HepG2 (cell line): ENCODE data around the gene NPHP1. TPM values are rescaled to one million over a fixed set of nuclear protein-coding genes. Genes with fewer than 3 reads are reported as not detected.
A peak's percentile ranks its signal among the peaks of the same experiment; 100 is the strongest.

Experiments
- ATF7 ChIP-seq, 2 experiments: fragments of 450-650 bp in 1 of 2; sonication (generic) in 1 of 2; formaldehyde crosslinking in 1 of 2; IDR thresholded peaks; 2 replicates each; pipeline versions ENCODE4 v1.4.0 to v1.6.1; 2016 to 2020; ENCODE audit warnings: antibody characterized with exemption in 1 of 2, mild to moderate bottlenecking in 1 of 2, missing genetic modification reagents in 1 of 2
- DRAP1 ChIP-seq: IDR thresholded peaks from 2 replicates; pipeline ENCODE4 v1.6.1; 2016; ENCODE audit warnings: missing genetic modification reagents, missing compliant biosample characterization
- FOSL2 ChIP-seq: sonication (generic); formaldehyde crosslinking; IDR thresholded peaks from 2 replicates; pipeline ENCODE4 v1.4.0; 2020; ENCODE audit warnings: missing genetic modification reagents
- FOXJ3 ChIP-seq: sonication (generic); formaldehyde crosslinking; IDR thresholded peaks from 2 replicates; pipeline ENCODE4 v1.4.0; 2020; ENCODE audit warnings: missing genetic modification reagents, mild to moderate bottlenecking, borderline replicate concordance
- FOXM1 ChIP-seq: sonication (generic); formaldehyde crosslinking; IDR thresholded peaks from 2 replicates; pipeline ENCODE4 v1.5.0; 2020; ENCODE audit warnings: missing genetic modification reagents
- GATA4 ChIP-seq: sonication (generic); IDR thresholded peaks from 2 replicates; pipeline ENCODE4 v1.6.1; 2016; ENCODE audit warnings: antibody characterized with exemption, low read depth, borderline replicate concordance
- GATAD2A ChIP-seq: IDR thresholded peaks from 2 replicates; pipeline ENCODE4 v1.6.1; 2016
- ISL2 ChIP-seq: sonication (generic); formaldehyde crosslinking; IDR thresholded peaks from 2 replicates; pipeline ENCODE4 v1.5.0; 2020; ENCODE audit warnings: missing genetic modification reagents
- KLF15 ChIP-seq: sonication (generic); formaldehyde crosslinking; IDR thresholded peaks from 2 replicates; pipeline ENCODE4 v1.8.1; 2023; ENCODE audit warnings: borderline replicate concordance, mild to moderate bottlenecking, inconsistent platforms, missing genetic modification reagents, mixed read lengths
- LCORL ChIP-seq, 2 experiments: fragments of 450-650 bp in 1 of 2; sonication (generic) in 1 of 2; formaldehyde crosslinking in 1 of 2; IDR thresholded peaks; 2 replicates each; pipeline versions ENCODE4 v1.5.0 to v1.6.1; 2017 to 2020; ENCODE audit warnings: antibody characterized with exemption in 1 of 2, missing genetic modification reagents in 1 of 2
- MTF2 ChIP-seq: sonication (generic); formaldehyde crosslinking; IDR thresholded peaks from 2 replicates; pipeline ENCODE4 v1.5.0; 2020; ENCODE audit warnings: missing genetic modification reagents, borderline replicate concordance
- MYC ChIP-seq: sonication (generic); formaldehyde crosslinking; IDR thresholded peaks from 2 replicates; pipeline ENCODE4 v1.9.0; 2021; ENCODE audit warnings: missing genetic modification reagents, borderline replicate concordance
- PCBP1 ChIP-seq: fragments of 200-400 bp; formaldehyde crosslinking; IDR thresholded peaks from 2 replicates; pipeline ENCODE4 v1.6.1; 2017; ENCODE audit warnings: mild to moderate bottlenecking, low read depth, low read length, borderline replicate concordance
- POGZ ChIP-seq: sonication (generic); formaldehyde crosslinking; IDR thresholded peaks from 2 replicates; pipeline ENCODE4 v1.4.0; 2020; ENCODE audit warnings: mild to moderate bottlenecking, missing genetic modification reagents
- RBM39 ChIP-seq: fragments of 200-400 bp; formaldehyde crosslinking; IDR thresholded peaks from one replicate; pipeline ENCODE4 v1.6.1; 2018; ENCODE audit warnings: antibody characterized with exemption, mild to moderate bottlenecking, low read depth, low read length; ENCODE audit not compliant: poor library complexity, severe bottlenecking
- RXRB ChIP-seq: IDR thresholded peaks from 2 replicates; pipeline ENCODE4 v1.6.1; 2016; ENCODE audit warnings: borderline replicate concordance, missing genetic modification reagents, missing compliant biosample characterization
- ZBTB25 ChIP-seq: IDR thresholded peaks from 2 replicates; pipeline ENCODE4 v1.6.1; 2018; ENCODE audit warnings: missing genetic modification reagents
- ZNF264 ChIP-seq: sonication (generic); formaldehyde crosslinking; IDR thresholded peaks from 2 replicates; pipeline ENCODE4 v1.4.0; 2020; ENCODE audit warnings: missing genetic modification reagents
- ZNF44 ChIP-seq: sonication (generic); formaldehyde crosslinking; IDR thresholded peaks from 2 replicates; pipeline ENCODE4 v1.5.1; 2020; ENCODE audit warnings: mild to moderate bottlenecking, missing genetic modification reagents
- ZNF460 ChIP-seq: sonication (generic); formaldehyde crosslinking; IDR thresholded peaks from 2 replicates; pipeline ENCODE4 v1.5.1; 2020; ENCODE audit warnings: missing genetic modification reagents, mild to moderate bottlenecking, borderline replicate concordance
- ZNF589 ChIP-seq: sonication (generic); formaldehyde crosslinking; conservative IDR thresholded peaks from 2 replicates; pipeline ENCODE4 v1.8.0; 2022; ENCODE audit warnings: mild to moderate bottlenecking, moderate library complexity, missing genetic modification reagents
- ZNF615 ChIP-seq: sonication (generic); formaldehyde crosslinking; IDR thresholded peaks from 2 replicates; pipeline ENCODE4 v1.5.0; 2020; ENCODE audit warnings: mild to moderate bottlenecking, missing genetic modification reagents, borderline replicate concordance
- ZNF777 ChIP-seq: sonication (generic); formaldehyde crosslinking; IDR thresholded peaks from 2 replicates; pipeline ENCODE4 v1.4.0; 2020; ENCODE audit warnings: missing genetic modification reagents
- polyA plus RNA-seq, 8 experiments: library from polyadenylated mRNA; depleted of rRNA in 3 of 8; stranded (reverse) in 7 of 8; unstranded in 1 of 8; fragments of >200 nt; fragmentation: Illumina TruSeq in 4 of 8; extraction: Trizol in 4 of 8; gene quantifications; 2 replicates each; pipeline versions ENCODE4 v1.2.1 to v1.2.3, GENCODE V29; 2011 to 2016; ENCODE audit warnings: low read depth in 4 of 8, missing spikeins in 1 of 8, mixed read lengths in 1 of 8; ENCODE audit not compliant: insufficient read depth in 1 of 8
- total RNA-seq, 5 experiments: library from RNA; depleted of rRNA; stranded (reverse); fragments of >200 nt; fragmentation: Illumina TruSeq; extraction: Trizol; gene quantifications; 2 replicates each; pipeline ENCODE4 v1.2.3, GENCODE V29; 2016; ENCODE audit warnings: low read depth in 1 of 5
- TF ChIP-seq, protein P1 (sequence below): IDR thresholded peaks from 2 replicates; pipeline ENCODE4 v1.6.1; 2016; ENCODE audit warnings: low read depth
- TF ChIP-seq, protein P2 (sequence below): sonication (generic); formaldehyde crosslinking; IDR thresholded peaks from 2 replicates; pipeline ENCODE4 v1.4.0; 2020; ENCODE audit warnings: missing genetic modification reagents

Gene NPHP1
- total and polyA plus RNA-seq, 2 of the 13 experiments (the other 11 are each of a cell fraction or from before 2014, with no cell fraction given), result 2.7 to 4.8 TPM

DNA sequence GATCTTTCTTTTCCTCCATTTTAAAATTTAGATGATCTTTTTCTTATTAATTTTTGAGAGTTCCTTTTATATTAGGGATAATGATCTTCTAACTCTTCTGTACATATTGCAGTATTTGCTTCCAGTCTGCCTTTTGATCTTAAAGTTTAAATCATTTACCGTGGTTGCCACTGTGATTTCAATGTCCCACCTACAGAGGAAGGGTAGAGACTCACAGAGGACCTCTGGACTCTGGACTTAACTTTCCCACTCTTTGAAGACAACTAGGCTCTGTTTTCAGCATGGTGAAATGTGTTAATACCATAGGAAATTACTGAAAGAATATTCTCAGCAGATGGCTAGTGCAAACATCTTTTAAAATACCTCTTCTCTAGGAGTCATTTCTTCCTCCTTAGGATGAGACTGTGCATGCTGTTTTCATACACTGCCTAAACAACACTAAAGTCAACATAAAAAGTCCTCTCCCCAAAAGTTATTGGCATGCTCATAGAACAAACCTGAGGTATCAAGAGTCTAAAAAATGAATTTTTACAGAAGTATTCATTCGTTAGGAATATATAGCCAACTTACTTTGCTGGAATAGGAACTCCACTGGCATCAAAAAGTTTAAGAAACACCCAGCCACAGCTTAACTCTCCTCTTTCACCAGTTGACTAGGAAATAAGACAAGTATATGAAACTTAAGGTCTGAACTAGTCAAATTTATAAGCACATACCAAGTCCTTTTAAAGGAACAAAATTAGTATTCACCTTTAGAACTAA is 58.4 kb downstream of the NPHP1 start (continued):
- TF ChIP-seq GATAD2A (peak; percentile 91), ZBTB25 (CRISPR knock-in tag) (0 out of 2 replicates have a peak, but pooled peaks have one; percentile 51), RXRB (CRISPR knock-in tag) (peak; percentile 65; the same call in 1 of the 2 replicates), ZNF589 (CRISPR knock-in tag) (no peak), MYC (CRISPR knock-in tag) (no peak), PCBP1 (no peak), ZNF264 (CRISPR knock-in tag) (peak; percentile 46; the same call in 1 of the 2 replicates), GATA4 (peak; percentile 61; the same call in 1 of the 2 replicates), ZNF615 (CRISPR knock-in tag) (no peak), LCORL (IDR thresholded peaks at IDR 0.05) (0 out of 2 replicates have a peak, but pooled peaks have one; percentile 25), LCORL (CRISPR knock-in tag; IDR thresholded peaks at IDR 0.05) (no peak), MTF2 (no peak), RBM39 (no peak), FOSL2 (CRISPR knock-in tag) (peak; percentile 35; the same call in 1 of the 2 replicates), ZNF44 (CRISPR knock-in tag) (no peak), FOXM1 (CRISPR knock-in tag) (no peak), ATF7 (IDR thresholded peaks at IDR 0.05) (no peak), ATF7 (CRISPR knock-in tag; IDR thresholded peaks at IDR 0.05) (no peak), KLF15 (CRISPR knock-in tag) (no peak), ZNF777 (CRISPR knock-in tag) (no peak), POGZ (peak; percentile 52; the same call in 1 of the 2 replicates), ZNF460 (CRISPR knock-in tag) (no peak), ISL2 (CRISPR knock-in tag) (peak; percentile 97), DRAP1 (CRISPR knock-in tag) (peak; percentile 63), FOXJ3 (CRISPR knock-in tag) (peak; percentile 78; the same call in 1 of the 2 replicates)
- TF ChIP-seq, protein P1, sequence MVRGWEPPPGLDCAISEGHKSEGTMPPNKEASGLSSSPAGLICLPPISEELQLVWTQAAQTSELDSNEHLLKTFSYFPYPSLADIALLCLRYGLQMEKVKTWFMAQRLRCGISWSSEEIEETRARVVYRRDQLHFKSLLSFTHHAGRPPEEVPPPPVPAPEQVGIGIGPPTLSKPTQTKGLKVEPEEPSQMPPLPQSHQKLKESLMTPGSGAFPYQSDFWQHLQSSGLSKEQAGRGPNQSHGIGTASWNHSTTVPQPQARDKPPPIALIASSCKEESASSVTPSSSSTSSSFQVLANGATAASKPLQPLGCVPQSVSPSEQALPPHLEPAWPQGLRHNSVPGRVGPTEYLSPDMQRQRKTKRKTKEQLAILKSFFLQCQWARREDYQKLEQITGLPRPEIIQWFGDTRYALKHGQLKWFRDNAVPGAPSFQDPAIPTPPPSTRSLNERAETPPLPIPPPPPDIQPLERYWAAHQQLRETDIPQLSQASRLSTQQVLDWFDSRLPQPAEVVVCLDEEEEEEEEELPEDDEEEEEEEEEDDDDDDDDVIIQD (CRISPR knock-in tag), result 0 out of 2 replicates have a peak, but pooled peaks have one; percentile 46
- TF ChIP-seq, protein P2, sequence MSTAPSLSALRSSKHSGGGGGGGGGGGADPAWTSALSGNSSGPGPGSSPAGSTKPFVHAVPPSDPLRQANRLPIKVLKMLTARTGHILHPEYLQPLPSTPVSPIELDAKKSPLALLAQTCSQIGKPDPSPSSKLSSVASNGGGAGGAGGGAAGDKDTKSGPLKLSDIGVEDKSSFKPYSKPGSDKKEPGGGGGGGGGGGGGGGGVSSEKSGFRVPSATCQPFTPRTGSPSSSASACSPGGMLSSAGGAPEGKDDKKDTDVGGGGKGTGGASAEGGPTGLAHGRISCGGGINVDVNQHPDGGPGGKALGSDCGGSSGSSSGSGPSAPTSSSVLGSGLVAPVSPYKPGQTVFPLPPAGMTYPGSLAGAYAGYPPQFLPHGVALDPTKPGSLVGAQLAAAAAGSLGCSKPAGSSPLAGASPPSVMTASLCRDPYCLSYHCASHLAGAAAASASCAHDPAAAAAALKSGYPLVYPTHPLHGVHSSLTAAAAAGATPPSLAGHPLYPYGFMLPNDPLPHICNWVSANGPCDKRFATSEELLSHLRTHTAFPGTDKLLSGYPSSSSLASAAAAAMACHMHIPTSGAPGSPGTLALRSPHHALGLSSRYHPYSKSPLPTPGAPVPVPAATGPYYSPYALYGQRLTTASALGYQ (CRISPR knock-in tag), result peak; percentile 79; the same call in 1 of the 2 replicates
